ENCODE measurements around the gene MID2.
"Not testable (repeated sequence)": the region's sequence is repeated elsewhere in the genome, so short reads cannot be mapped to it uniquely, and the experiment has no call there.

The MID2 gene

GRCh38 chrX:107936434-107936730 is 110.7 kb downstream of the MID2 start:
- DNase-seq (ENCODE audit: low read depth in 1 of 2, low spot score in 1 of 2), result no peak

GRCh38 chrX:107940095-107940494 is 114.4 kb downstream of the MID2 start:
- DNase-seq (ENCODE audit: low read depth in 1 of 2, low spot score in 1 of 2), result no peak

GRCh38 chrX:107955337-107955736 is 129.7 kb downstream of the MID2 start:
- not testable (repeated sequence) for DNase-seq (ENCODE audit: low read depth in 1 of 2, low spot score in 1 of 2)

- DNase-seq (ENCODE audit: low read depth in 1 of 2, low spot score in 1 of 2), result no peak
These were observed 143.0 kb downstream of the MID2 start for GRCh38 chrX:107968623-107969022.

- DNase-seq (ENCODE audit: low read depth in 1 of 2, low spot score in 1 of 2), result no peak
These were observed 144.4 kb downstream of the MID2 start for GRCh38 chrX:107970073-107970472.

- DNase-seq (ENCODE audit: low read depth in 1 of 2, low spot score in 1 of 2), result no peak
These were observed 146.0 kb downstream of the MID2 start for GRCh38 chrX:107971636-107972035.

Measured in stimulated activated CD4-positive, alpha-beta T cell treated with anti-CD3 and anti-CD28 coated beads, Interleukin-15, amount 100 ng/mL, for 1 hour (primary cell).